GM19438 (cell line): Measurements from ENCODE around the gene EIF4G1.

Experiments
- ATAC-seq: cut with Tn5 transposase; IDR thresholded peaks from one replicate; pipeline ENCODE4 v1.9.1; 2021; ENCODE audit warnings: low read depth; ENCODE audit not compliant: unreplicated experiment

EIF4G1 gene

GRCh38 chr3:184361932-184362667 lies 47.7 kb downstream of the EIF4G1 start:
- ATAC-seq, result peak; percentile 10

- peak; percentile 80 for ATAC-seq
These were observed 48.5 kb downstream of the EIF4G1 start for GRCh38 chr3:184362668-184363546.

- no peak for ATAC-seq
These were observed 52.3 kb downstream of the EIF4G1 start for GRCh38 chr3:184366619-184367289.

- no peak for ATAC-seq
These were observed 53.7 kb downstream of the EIF4G1 start for GRCh38 chr3:184368116-184368515.

- no peak for ATAC-seq
These were observed 54.3 kb downstream of the EIF4G1 start for GRCh38 chr3:184368586-184369183.

- ATAC-seq, result no peak
These were observed 57.2 kb downstream of the EIF4G1 start for GRCh38 chr3:184371570-184372018.

- no peak for ATAC-seq
These were observed 58.0 kb downstream of the EIF4G1 start for GRCh38 chr3:184372296-184372821.

- no peak for ATAC-seq
These were observed 58.5 kb downstream of the EIF4G1 start for GRCh38 chr3:184372911-184373310.

- ATAC-seq, result no peak
These were observed 59.0 kb downstream of the EIF4G1 start for GRCh38 chr3:184373422-184373821.

- ATAC-seq, result no peak
These were observed 61.5 kb downstream of the EIF4G1 start for GRCh38 chr3:184375747-184376461.

- ATAC-seq, result no peak
These were observed 63.0 kb downstream of the EIF4G1 start for GRCh38 chr3:184377374-184377773.

GRCh38 chr3:184377882-184378445 lies 63.6 kb downstream of the EIF4G1 start, which contains the start of gene THPO:
THPO (minus strand) TSS chr3:184378207; CDS start chr3:184376259, 1,948 bp downstream.
- ATAC-seq, result no peak

GRCh38 chr3:184378651-184379357 lies 64.4 kb downstream of the EIF4G1 start:
- no peak for ATAC-seq

- no peak for ATAC-seq
These were observed 65.2 kb downstream of the EIF4G1 start, which contains the start of gene CHRD for GRCh38 chr3:184379358-184380184. CHRD (plus strand) TSS chr3:184380054; CDS start chr3:184380319, 265 bp downstream.

- no peak for ATAC-seq
These were observed 65.8 kb downstream of the EIF4G1 start for GRCh38 chr3:184380185-184380626.

GRCh38 chr3:184380627-184381260 lies 66.3 kb downstream of the EIF4G1 start:
- no peak for ATAC-seq
